GM12865 (cell line): Measurements from ENCODE around the gene GON4L.

Experiments
- DNase-seq: peaks from one replicate; pipeline ENCODE4 v3.0.0; 2010; ENCODE audit warnings: low read depth
- H3K4me3 ChIP-seq: 2 replicates; pipeline ENCODE4 v1.5.1; 2011; ENCODE audit warnings: mild to moderate bottlenecking, low read depth, low read length, control low read depth
- TF ChIP-seq, protein P1 (sequence below): IDR thresholded peaks from 2 replicates; pipeline ENCODE4 v1.5.1; 2011; ENCODE audit warnings: low read length, control low read depth, low read depth, inconsistent platforms; ENCODE audit not compliant: insufficient read depth; ENCODE audit errors: missing control alignments

The GON4L gene

DNA sequence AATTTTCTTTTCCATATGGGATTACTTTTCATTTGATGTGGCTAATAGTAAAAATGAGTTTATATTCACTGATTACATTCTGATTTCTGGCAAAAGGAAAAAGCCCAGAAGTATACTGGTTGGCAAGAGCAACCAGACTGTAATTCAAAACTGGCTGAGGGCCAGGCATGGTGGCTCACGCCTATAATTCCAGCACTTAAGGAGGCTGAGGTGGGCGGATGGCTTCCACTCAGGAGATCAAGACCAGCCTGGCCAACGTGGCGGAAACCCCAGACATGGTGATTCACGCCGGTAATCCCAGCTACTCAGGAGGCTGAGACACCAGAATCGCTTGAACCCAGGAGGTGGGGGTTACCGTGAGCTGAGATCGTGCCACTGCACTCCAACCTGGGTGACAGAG lies 16.8 kb upstream of the GON4L start:
- H3K4me3 ChIP-seq = no peak overlapping the region
- TF ChIP-seq, protein P1, sequence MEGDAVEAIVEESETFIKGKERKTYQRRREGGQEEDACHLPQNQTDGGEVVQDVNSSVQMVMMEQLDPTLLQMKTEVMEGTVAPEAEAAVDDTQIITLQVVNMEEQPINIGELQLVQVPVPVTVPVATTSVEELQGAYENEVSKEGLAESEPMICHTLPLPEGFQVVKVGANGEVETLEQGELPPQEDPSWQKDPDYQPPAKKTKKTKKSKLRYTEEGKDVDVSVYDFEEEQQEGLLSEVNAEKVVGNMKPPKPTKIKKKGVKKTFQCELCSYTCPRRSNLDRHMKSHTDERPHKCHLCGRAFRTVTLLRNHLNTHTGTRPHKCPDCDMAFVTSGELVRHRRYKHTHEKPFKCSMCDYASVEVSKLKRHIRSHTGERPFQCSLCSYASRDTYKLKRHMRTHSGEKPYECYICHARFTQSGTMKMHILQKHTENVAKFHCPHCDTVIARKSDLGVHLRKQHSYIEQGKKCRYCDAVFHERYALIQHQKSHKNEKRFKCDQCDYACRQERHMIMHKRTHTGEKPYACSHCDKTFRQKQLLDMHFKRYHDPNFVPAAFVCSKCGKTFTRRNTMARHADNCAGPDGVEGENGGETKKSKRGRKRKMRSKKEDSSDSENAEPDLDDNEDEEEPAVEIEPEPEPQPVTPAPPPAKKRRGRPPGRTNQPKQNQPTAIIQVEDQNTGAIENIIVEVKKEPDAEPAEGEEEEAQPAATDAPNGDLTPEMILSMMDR = no peak
- no peak for DNase-seq

GRCh38 chr1:155872527-155872926 lies 15.5 kb upstream of the GON4L start:
- no peak overlapping the region for H3K4me3 ChIP-seq
- DNase-seq = no peak
- TF ChIP-seq, protein P1 = no peak

- H3K4me3 ChIP-seq = no peak overlapping the region
- DNase-seq = no peak
- TF ChIP-seq, protein P1 = no peak
Measured at GRCh38 chr1:155871390-155871789, 14.4 kb upstream of the GON4L start.

DNA sequence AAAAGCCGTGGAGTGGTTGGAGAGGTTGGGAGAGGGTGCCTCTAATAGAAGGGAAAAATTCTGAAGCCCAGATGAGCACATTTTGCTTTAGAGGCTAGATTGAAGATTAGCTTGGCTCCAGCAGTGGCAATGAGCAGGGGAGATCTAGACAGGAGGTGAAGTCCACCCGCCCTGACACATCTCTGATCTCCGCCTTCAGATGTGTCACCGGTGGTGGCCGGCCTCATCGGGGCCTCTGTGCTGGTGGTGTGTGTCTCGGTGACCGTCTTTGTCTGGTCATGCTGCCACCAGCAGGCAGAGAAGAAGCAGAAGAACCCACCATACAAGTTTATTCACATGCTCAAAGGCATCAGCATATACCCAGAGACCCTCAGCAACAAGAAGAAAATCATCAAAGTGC lies 10.8 kb upstream of the GON4L start:
- H3K4me3 ChIP-seq = no peak overlapping the region
- TF ChIP-seq, protein P1 = no peak
- no peak for DNase-seq

DNA sequence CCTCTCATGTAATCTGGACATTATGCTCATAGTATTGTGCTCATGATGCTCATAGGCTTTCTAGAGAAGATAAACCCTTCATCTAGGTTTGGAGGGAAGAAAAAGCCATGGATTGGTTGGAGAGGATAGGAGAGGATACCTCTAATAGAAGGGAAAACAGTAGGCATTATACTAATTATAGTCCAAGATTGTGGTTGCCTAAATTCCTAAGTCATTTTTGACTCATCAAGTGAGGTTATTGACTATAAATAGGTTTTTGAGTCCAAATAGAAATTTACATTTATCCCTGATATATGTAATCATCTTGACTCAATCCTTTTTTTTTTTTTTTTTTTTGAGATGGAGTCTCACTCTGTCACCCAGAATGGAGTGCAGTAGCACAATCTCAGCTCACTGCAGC lies 7.4 kb upstream of the GON4L start:
- no peak overlapping the region for H3K4me3 ChIP-seq
- TF ChIP-seq, protein P1 = no peak
- no peak for DNase-seq

- H3K4me3 ChIP-seq = no peak overlapping the region
- TF ChIP-seq, protein P1 = no peak
- no peak for DNase-seq
Measured at GRCh38 chr1:155861896-155862295, 4.9 kb upstream of the GON4L start.

- H3K4me3 ChIP-seq = peak overlapping the region; percentile 79
- TF ChIP-seq, protein P1 = no peak
- DNase-seq = no peak
Measured at GRCh38 chr1:155860970-155861510, 4.0 kb upstream of the GON4L start.
